CD8-positive, alpha-beta memory T cell (primary cell): ENCODE results near the gene RSPO4. TPM values are rescaled to one million over a fixed set of nuclear protein-coding genes. Genes with fewer than 3 reads are reported as not detected.

ENCODE experiments used
- CTCF ChIA-PET: fragments of 350-600 bp; sonication (Branson Sonifier 250); formaldehyde crosslinking; loops from one replicate; lab custom pipeline; 2021; ENCODE audit warnings: antibody characterized with exemption; lab: Charles Lee
- POLR2A ChIA-PET: fragments of 350-600 bp; sonication (Branson Sonifier 250); formaldehyde crosslinking; loops from one replicate; lab custom pipeline; 2021; ENCODE audit warnings: antibody characterized with exemption; lab: Charles Lee
- DNase-seq, 5 donors: peaks; one replicate each; pipeline versions ENCODE4 v3.0.0 to v3.0.0-alpha.2; 2020 to 2022; ENCODE audit warnings: mixed read lengths in 1 of 5
- H3K27ac ChIP-seq: one replicate; pipeline ENCODE4 v1.7.0; 2013; ENCODE audit warnings: low read depth, mild to moderate bottlenecking, low read length, moderate library complexity
- H3K27me3 ChIP-seq: 2 replicates; pipeline ENCODE4 v1.7.0; 2013; ENCODE audit warnings: low read length, mild to moderate bottlenecking; ENCODE audit not compliant: insufficient read depth, poor library complexity, severe bottlenecking
- H3K36me3 ChIP-seq: 2 replicates; pipeline ENCODE4 v1.7.0; 2013; ENCODE audit warnings: mild to moderate bottlenecking, low read length, moderate library complexity; ENCODE audit not compliant: insufficient read depth
- H3K4me1 ChIP-seq: 2 replicates; pipeline ENCODE4 v1.7.0; 2013; ENCODE audit warnings: mild to moderate bottlenecking, low read length, moderate library complexity; ENCODE audit not compliant: insufficient read depth
- H3K4me3 ChIP-seq: 2 replicates; pipeline ENCODE4 v1.7.0; 2013; ENCODE audit warnings: mild to moderate bottlenecking, low read length
- H3K9me3 ChIP-seq: 2 replicates; pipeline ENCODE4 v1.7.0; 2013; ENCODE audit warnings: mild to moderate bottlenecking, low read length
- H3K27ac Mint-ChIP-seq, 8 donors: one replicate each; pipeline ENCODE4 v1.8.0; 2020 to 2021; ENCODE audit warnings: mixed read lengths in 8 of 8, mild to moderate bottlenecking in 6 of 8, inconsistent platforms in 3 of 8, moderate library complexity in 3 of 8
- H3K27me3 Mint-ChIP-seq, 2 donors: one replicate each; pipeline ENCODE4 v1.8.0; 2020 to 2021; ENCODE audit warnings: mixed read lengths in 2 of 2, mild to moderate bottlenecking in 1 of 2, moderate library complexity in 1 of 2
- H3K36me3 Mint-ChIP-seq, 3 donors: one replicate each; pipeline ENCODE4 v1.8.0; 2020 to 2021; ENCODE audit warnings: mixed read lengths in 3 of 3, inconsistent platforms in 1 of 3, mild to moderate bottlenecking in 1 of 3
- H3K4me1 Mint-ChIP-seq, 3 donors: one replicate each; pipeline ENCODE4 v1.8.0; 2020 to 2021; ENCODE audit warnings: mixed read lengths in 3 of 3, inconsistent platforms in 1 of 3, mild to moderate bottlenecking in 1 of 3
- H3K4me3 Mint-ChIP-seq, 7 donors: one replicate each; pipeline ENCODE4 v1.8.0; 2020 to 2021; ENCODE audit warnings: mixed read lengths in 7 of 7, mild to moderate bottlenecking in 6 of 7, moderate library complexity in 4 of 7, inconsistent platforms in 2 of 7
- H3K9me3 Mint-ChIP-seq, 5 donors: one replicate each; pipeline ENCODE4 v1.8.0; 2020 to 2022; ENCODE audit warnings: mixed read lengths in 5 of 5, mild to moderate bottlenecking in 3 of 5, moderate library complexity in 2 of 5, inconsistent platforms in 1 of 5
- polyA plus RNA-seq: library from polyadenylated mRNA; unstranded; fragments of 300-500 nt; fragmentation: Illumina TruSeq; gene quantifications from one replicate; pipeline ENCODE4 v1.2.3, GENCODE V29; 2021
- total RNA-seq, 2 experiments: library from RNA; stranded (reverse); gene quantifications; one replicate each; pipeline ENCODE4 v1.2.3, GENCODE V29; 2021

RSPO4 gene
- total and polyA plus RNA-seq, 3 experiments from 2014 or later = not detected

- no peak for DNase-seq
- H3K27me3 Mint-ChIP-seq = peaks cover 9 to 18% of the 10 kb centered on the region in 2 donors
- H3K27ac Mint-ChIP-seq = no peak overlapping the region
- POLR2A ChIA-PET = no interaction called here
- no peaks in the 10 kb centered on the region for H3K4me1 Mint-ChIP-seq
- no peak overlapping the region for H3K4me3 ChIP-seq
- H3K9me3 ChIP-seq = no peaks in the 10 kb centered on the region
- peaks cover 0 to 2% (median 0%) of the 10 kb centered on the region in 3 donors for H3K36me3 Mint-ChIP-seq
- no peak overlapping the region for H3K27ac ChIP-seq
- CTCF ChIA-PET = no interaction called here
- no peak overlapping the region for H3K4me3 Mint-ChIP-seq
- no peaks in the 10 kb centered on the region for H3K27me3 ChIP-seq
- H3K9me3 Mint-ChIP-seq = no peaks in the 10 kb centered on the region
- H3K4me1 ChIP-seq = no peaks in the 10 kb centered on the region
- no peaks in the 10 kb centered on the region for H3K36me3 ChIP-seq
These were observed 12.4 kb upstream of the RSPO4 start for GRCh38 chr20:1014471-1014870.

DNA sequence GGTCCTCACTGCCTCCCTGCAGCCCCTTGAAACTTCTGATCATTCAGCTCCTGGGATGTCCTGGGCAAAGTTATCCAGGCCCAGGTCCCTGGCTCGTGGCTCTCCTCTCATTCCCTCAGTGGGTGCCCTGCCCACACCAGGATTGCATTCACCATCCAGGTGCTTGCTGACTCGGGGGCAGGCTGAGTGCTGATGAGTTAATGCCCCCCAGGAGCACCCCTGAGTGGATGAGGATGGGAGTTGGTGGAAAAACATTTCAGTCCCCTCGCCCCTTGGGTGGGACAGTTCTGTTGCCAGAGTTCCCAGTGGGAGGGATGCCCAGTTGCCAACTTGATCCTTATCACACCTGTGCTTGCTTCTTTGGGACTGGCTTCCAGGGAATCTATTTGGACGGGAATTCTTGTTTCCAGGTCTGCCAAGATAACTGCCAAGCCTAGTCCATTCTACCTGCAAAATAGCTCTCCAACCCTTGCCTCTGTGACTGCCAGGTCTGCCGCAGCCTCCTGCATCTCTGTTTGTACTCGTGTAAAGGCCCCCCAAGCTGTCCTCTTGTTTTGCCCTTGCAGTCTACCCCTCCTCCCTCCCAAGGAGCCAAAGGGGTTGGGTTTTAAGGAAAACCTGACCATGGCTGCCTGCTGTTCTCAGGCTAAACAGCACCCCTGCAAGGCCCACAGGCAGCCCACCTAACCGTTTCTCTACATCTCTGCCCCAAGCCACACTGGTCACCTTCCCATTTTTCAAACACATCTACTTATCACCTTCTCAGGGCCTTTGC lies 11.6 kb upstream of the RSPO4 start:
- H3K27ac ChIP-seq = no peak overlapping the region
- no peaks in the 10 kb centered on the region for H3K9me3 ChIP-seq
- no peak for DNase-seq
- no peak overlapping the region for H3K4me3 ChIP-seq
- Mint-ChIP-seq H3K4me3 (no peak overlapping the region), H3K4me1 (no peaks in the 10 kb centered on the region), H3K36me3 (peaks cover 0 to 3% (median 0%) of the 10 kb centered on the region in 3 donors), H3K27me3 (peaks cover 9 to 23% of the 10 kb centered on the region in 2 donors), H3K27ac (no peak overlapping the region), H3K9me3 (no peaks in the 10 kb centered on the region)
- no peaks in the 10 kb centered on the region for H3K27me3 ChIP-seq
- CTCF ChIA-PET = no interaction called here
- POLR2A ChIA-PET = no interaction called here
- no peaks in the 10 kb centered on the region for H3K36me3 ChIP-seq
- no peaks in the 10 kb centered on the region for H3K4me1 ChIP-seq

- H3K4me1 Mint-ChIP-seq = no peaks in the 10 kb centered on the region
- no peaks in the 10 kb centered on the region for H3K27me3 ChIP-seq
- no peak overlapping the region for H3K4me3 Mint-ChIP-seq
- DNase-seq = no peak
- H3K36me3 ChIP-seq = no peaks in the 10 kb centered on the region
- no peaks in the 10 kb centered on the region for H3K4me1 ChIP-seq
- peaks cover 0 to 3% (median 0%) of the 10 kb centered on the region in 3 donors for H3K36me3 Mint-ChIP-seq
- ChIA-PET POLR2A (no interaction called here), CTCF (no interaction called here)
- peak overlapping the region in 1 of 8 donors; percentile 55 for H3K27ac Mint-ChIP-seq
- no peaks in the 10 kb centered on the region for H3K9me3 ChIP-seq
- H3K27ac ChIP-seq = no peak overlapping the region
- no peak overlapping the region for H3K4me3 ChIP-seq
- no peaks in the 10 kb centered on the region for H3K9me3 Mint-ChIP-seq
- peaks cover 9 to 29% of the 10 kb centered on the region in 2 donors for H3K27me3 Mint-ChIP-seq
These were observed 10.5 kb upstream of the RSPO4 start for GRCh38 chr20:1012359-1013168.

- no peaks in the 10 kb centered on the region for H3K9me3 Mint-ChIP-seq
- H3K36me3 Mint-ChIP-seq = peaks cover 0 to 3% (median 0%) of the 10 kb centered on the region in 3 donors
- no peaks in the 10 kb centered on the region for H3K4me1 Mint-ChIP-seq
- peaks cover 13 to 37% of the 10 kb centered on the region in 2 donors for H3K27me3 Mint-ChIP-seq
- no peaks in the 10 kb centered on the region for H3K27me3 ChIP-seq
- no peak for DNase-seq
- POLR2A ChIA-PET = no interaction called here
- H3K4me3 Mint-ChIP-seq = no peak overlapping the region
- no peak overlapping the region for H3K27ac Mint-ChIP-seq
- no peak overlapping the region for H3K4me3 ChIP-seq
- CTCF ChIA-PET = no interaction called here
- H3K27ac ChIP-seq = no peak overlapping the region
- H3K9me3 ChIP-seq = no peaks in the 10 kb centered on the region
- no peaks in the 10 kb centered on the region for H3K36me3 ChIP-seq
- H3K4me1 ChIP-seq = no peaks in the 10 kb centered on the region
These were observed 8.5 kb upstream of the RSPO4 start for GRCh38 chr20:1010659-1011058.

DNA sequence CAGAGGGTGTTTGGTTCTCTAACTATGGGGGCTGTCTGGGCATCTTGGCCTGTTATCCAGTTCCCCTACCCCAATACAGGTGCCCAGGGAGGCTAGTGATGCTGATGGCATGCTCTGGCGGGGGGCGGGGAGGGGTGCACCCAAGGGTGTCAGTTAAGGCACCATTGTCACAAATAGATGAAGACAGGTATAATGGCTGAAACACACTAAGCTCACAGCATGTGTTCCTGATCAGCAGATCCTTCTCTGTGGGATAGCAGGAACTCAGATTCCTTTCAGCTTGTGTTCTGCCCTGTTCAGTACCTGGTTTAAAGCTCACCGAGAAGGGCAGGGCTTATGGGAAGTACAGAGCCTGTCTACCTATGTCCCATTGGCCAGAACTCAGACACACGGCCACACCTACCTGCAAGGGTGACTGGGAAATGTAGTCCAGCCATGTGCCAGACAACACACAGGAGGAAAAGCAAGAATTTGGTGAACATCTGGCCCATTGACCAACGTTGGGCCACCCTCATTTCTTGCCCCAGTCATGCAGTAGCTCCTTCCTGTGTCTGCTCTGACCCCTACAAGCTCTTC lies 3.4 kb upstream of the RSPO4 start:
- H3K9me3 Mint-ChIP-seq = no peaks in the 10 kb centered on the region
- H3K27ac Mint-ChIP-seq = no peak overlapping the region
- Histone ChIP-seq H3K36me3 (no peaks in the 10 kb centered on the region), H3K4me1 (no peaks in the 10 kb centered on the region), H3K4me3 (no peak overlapping the region), H3K9me3 (no peaks in the 10 kb centered on the region), H3K27me3 (peaks cover 4% of the 10 kb centered on the region), H3K27ac (no peak overlapping the region)
- H3K36me3 Mint-ChIP-seq = peaks cover 0 to 3% (median 0%) of the 10 kb centered on the region in 3 donors
- H3K4me1 Mint-ChIP-seq = peaks cover 6 to 9% (median 7%) of the 10 kb centered on the region in 3 donors
- H3K27me3 Mint-ChIP-seq = peaks cover 36 to 63% of the 10 kb centered on the region in 2 donors
- ChIA-PET CTCF (no interaction called here), POLR2A (no interaction called here)
- H3K4me3 Mint-ChIP-seq = no peak overlapping the region
- DNase-seq = peak in 1 of 5 donors; percentile 1

DNA sequence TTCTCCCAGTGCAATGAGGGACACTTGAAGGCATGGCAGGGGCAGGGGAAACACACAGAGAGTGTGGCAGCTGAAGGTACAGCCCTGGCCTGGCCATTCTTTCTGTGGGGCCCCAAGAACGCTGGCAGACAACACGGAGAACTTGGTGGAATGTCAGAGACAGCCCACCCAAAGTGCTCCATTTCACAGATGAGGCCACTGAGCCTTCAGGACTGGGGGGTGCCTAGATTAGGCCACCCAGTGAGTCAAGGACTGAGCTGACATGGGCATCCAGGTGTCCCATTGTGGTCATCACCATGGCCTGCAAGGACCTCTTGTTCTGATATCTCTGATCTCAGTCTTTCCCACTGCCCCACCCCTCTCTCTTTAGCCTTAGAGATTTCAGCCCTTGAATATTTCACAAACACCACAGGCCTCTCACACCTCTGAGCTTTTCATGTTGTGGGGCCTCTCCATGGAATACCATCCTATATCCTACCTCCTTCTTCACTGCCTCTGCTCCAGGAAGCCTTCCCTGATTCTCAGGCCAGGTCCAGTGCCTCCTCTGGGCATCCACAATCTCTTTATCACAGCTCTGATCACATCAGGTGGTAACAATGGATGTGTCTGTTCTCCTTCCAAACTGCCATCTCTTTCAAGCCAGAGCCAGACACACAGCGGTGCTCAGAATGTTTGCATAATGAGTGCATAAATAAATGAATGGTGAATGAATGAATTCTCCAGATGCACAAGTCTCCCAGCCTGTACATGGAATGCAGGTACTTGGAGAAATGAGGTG lies 2.0 kb upstream of the RSPO4 start:
- peaks cover 4% of the 10 kb centered on the region for H3K27me3 ChIP-seq
- no peaks in the 10 kb centered on the region for H3K4me1 ChIP-seq
- H3K4me3 Mint-ChIP-seq = no peak overlapping the region
- H3K4me3 ChIP-seq = no peak overlapping the region
- peak overlapping the region in 1 of 8 donors; percentile 26 for H3K27ac Mint-ChIP-seq
- peaks cover 0 to 3% (median 0%) of the 10 kb centered on the region in 3 donors for H3K36me3 Mint-ChIP-seq
- peaks cover 6 to 9% (median 7%) of the 10 kb centered on the region in 3 donors for H3K4me1 Mint-ChIP-seq
- no peaks in the 10 kb centered on the region for H3K36me3 ChIP-seq
- no peaks in the 10 kb centered on the region for H3K9me3 ChIP-seq
- ChIA-PET CTCF (no interaction called here), POLR2A (no interaction called here)
- no peak overlapping the region for H3K27ac ChIP-seq
- no peaks in the 10 kb centered on the region for H3K9me3 Mint-ChIP-seq
- DNase-seq = no peak
- H3K27me3 Mint-ChIP-seq = peaks cover 39 to 62% of the 10 kb centered on the region in 2 donors

- H3K27me3 Mint-ChIP-seq = peaks cover 43 to 59% of the 10 kb centered on the region in 2 donors
- POLR2A ChIA-PET = no interaction called here
- peaks cover 4% of the 10 kb centered on the region for H3K27me3 ChIP-seq
These were observed 811 bp upstream of the RSPO4 start for GRCh38 chr20:1002682-1003561.

More at GRCh38 chr20:1002682-1003561, 811 bp upstream of the RSPO4 start:
- no peaks in the 10 kb centered on the region for H3K9me3 ChIP-seq
- Mint-ChIP-seq H3K27ac (peak overlapping the region in 2 of 8 donors; percentile 40 to 72), H3K4me1 (peaks cover 6 to 9% (median 7%) of the 10 kb centered on the region in 3 donors), H3K4me3 (peak overlapping the region in 2 of 7 donors; percentile 30 to 32), H3K36me3 (peaks cover 0 to 2% (median 0%) of the 10 kb centered on the region in 3 donors), H3K9me3 (no peaks in the 10 kb centered on the region)
- no peak for DNase-seq
- no peak overlapping the region for H3K27ac ChIP-seq
- no peak overlapping the region for H3K4me3 ChIP-seq
- CTCF ChIA-PET = no interaction called here
- no peaks in the 10 kb centered on the region for H3K4me1 ChIP-seq
- no peaks in the 10 kb centered on the region for H3K36me3 ChIP-seq
